Measurements from ENCODE around the gene PDE6H.

Gene PDE6H

GRCh38 chr12:14972816-14973215, at the start of gene PDE6H:
PDE6H (plus strand) TSS chr12:14973042; CDS start chr12:14978013, 4,971 bp downstream.
- DNase-seq = no peak

GRCh38 chr12:14923944-14924343, 48.9 kb upstream of the PDE6H start:
- DNase-seq = no peak

- no peak for DNase-seq
Measured at GRCh38 chr12:14924541-14924940, 48.3 kb upstream of the PDE6H start.

- no peak for DNase-seq
Measured at GRCh38 chr12:14927267-14927666, 45.6 kb upstream of the PDE6H start.

- DNase-seq = peak; percentile 3
Measured at GRCh38 chr12:14928931-14929330, 43.9 kb upstream of the PDE6H start.

- no peak for DNase-seq
Measured at GRCh38 chr12:14930299-14930698, 42.5 kb upstream of the PDE6H start.

GRCh38 chr12:14931359-14931758, 41.5 kb upstream of the PDE6H start:
- DNase-seq = no peak

- no peak for DNase-seq
Measured at GRCh38 chr12:14931791-14932560, 40.9 kb upstream of the PDE6H start.

GRCh38 chr12:14934511-14934910, 38.3 kb upstream of the PDE6H start:
- no peak for DNase-seq

GRCh38 chr12:14935031-14935430, 37.8 kb upstream of the PDE6H start:
- no peak for DNase-seq

GRCh38 chr12:14936224-14936861, 36.5 kb upstream of the PDE6H start:
- DNase-seq = no peak

- DNase-seq = no peak
Measured at GRCh38 chr12:14937014-14937413, 35.8 kb upstream of the PDE6H start.

GRCh38 chr12:14937689-14938088, 35.2 kb upstream of the PDE6H start:
- no peak for DNase-seq

- no peak for DNase-seq
Measured at GRCh38 chr12:14938301-14938700, 34.5 kb upstream of the PDE6H start, which contains the start of gene ERP27. ERP27 (minus strand) TSS chr12:14938537; CDS start chr12:14938508, 29 bp downstream.

GRCh38 chr12:14941369-14941768, 31.5 kb upstream of the PDE6H start:
- DNase-seq = no peak

- no peak for DNase-seq
Measured at GRCh38 chr12:14942196-14942931, 30.5 kb upstream of the PDE6H start.

- DNase-seq = no peak
Measured at GRCh38 chr12:14946162-14946561, 26.7 kb upstream of the PDE6H start.

GRCh38 chr12:14946861-14947260, 26.0 kb upstream of the PDE6H start:
- no peak for DNase-seq

GRCh38 chr12:14948672-14949071, 24.2 kb upstream of the PDE6H start:
- no peak for DNase-seq

- no peak for DNase-seq
Measured at GRCh38 chr12:14949631-14950030, 23.2 kb upstream of the PDE6H start.

GRCh38 chr12:14950421-14950820, 22.4 kb upstream of the PDE6H start:
- DNase-seq = no peak

GRCh38 chr12:14950982-14951746, 21.7 kb upstream of the PDE6H start:
- no peak for DNase-seq

GRCh38 chr12:14951851-14952250, 21.0 kb upstream of the PDE6H start:
- no peak for DNase-seq
